Glomerular endothelial cell (primary cell): ENCODE results near the gene PIP4K2A. TPM values are rescaled to one million over a fixed set of nuclear protein-coding genes. Genes with fewer than 3 reads are reported as not detected.

ENCODE experiments used
- DNase-seq: peaks from one replicate; pipeline ENCODE4 v3.0.0-alpha.2; 2011; ENCODE audit warnings: low read depth, low spot score; ENCODE audit errors: extremely low read depth
- total RNA-seq: library from RNA; depleted of rRNA; stranded (reverse); fragments of >200 nt; gene quantifications from 2 replicates; pipeline ENCODE4 v1.2.3, GENCODE V29; 2015

PIP4K2A gene
- total RNA-seq, 1 donor from 2014 or later: 27.0 TPM

DNA sequence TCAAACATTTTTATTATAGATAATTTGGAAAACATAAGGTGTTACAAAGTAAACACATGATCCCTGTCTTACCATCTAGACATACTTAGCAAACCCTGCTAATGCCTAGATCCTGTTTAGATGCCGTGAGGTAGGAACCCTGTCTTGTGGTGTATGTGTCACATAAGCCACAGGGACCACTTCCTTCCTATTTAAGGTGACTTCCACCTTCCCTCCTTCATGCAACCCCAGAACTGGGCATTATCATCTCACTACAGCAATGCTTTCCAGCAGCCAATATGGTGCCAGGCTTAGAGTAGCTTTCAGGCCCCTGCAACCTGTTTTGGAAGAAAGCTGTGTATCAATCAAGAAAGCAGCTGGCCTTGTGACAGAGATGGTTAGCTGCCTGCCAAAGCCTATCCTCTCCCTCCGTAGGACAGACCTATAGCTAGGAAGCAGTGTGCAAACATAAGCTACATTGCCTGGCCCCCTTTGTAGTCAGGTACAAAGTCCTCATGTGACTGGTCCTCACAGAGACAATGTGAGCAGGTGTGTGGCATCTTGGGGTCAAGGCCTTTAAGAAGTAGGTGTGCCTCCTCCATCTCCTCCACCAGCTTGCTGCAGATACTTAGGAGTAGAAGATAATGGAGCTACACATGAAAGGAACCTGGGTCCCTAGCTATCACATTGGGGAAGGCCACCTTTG is 222.3 kb downstream of the PIP4K2A start:
- DNase-seq: no peak

GRCh38 chr10:22491480-22491879 is 222.9 kb downstream of the PIP4K2A start:
- no peak for DNase-seq

GRCh38 chr10:22489975-22490374 is 224.4 kb downstream of the PIP4K2A start:
- no peak for DNase-seq

- no peak for DNase-seq
Observed at GRCh38 chr10:22489467-22489866, 224.9 kb downstream of the PIP4K2A start.

GRCh38 chr10:22486431-22486830 is 227.9 kb downstream of the PIP4K2A start:
- no peak for DNase-seq

Other genes with a start within 250 kb of the PIP4K2A start
- not detected in 2 replicates for gene ARMC3, start 213.5 kb upstream of the PIP4K2A start, total RNA-seq